ENCODE results near the gene POU1F1. TPM values are rescaled to one million over a fixed set of nuclear protein-coding genes. Genes with fewer than 3 reads are reported as not detected.

POU1F1 gene
- total and polyA plus RNA-seq, 2 donors (not counting 1 experiment from before 2014, with no cell fraction given) = not detected

DNA sequence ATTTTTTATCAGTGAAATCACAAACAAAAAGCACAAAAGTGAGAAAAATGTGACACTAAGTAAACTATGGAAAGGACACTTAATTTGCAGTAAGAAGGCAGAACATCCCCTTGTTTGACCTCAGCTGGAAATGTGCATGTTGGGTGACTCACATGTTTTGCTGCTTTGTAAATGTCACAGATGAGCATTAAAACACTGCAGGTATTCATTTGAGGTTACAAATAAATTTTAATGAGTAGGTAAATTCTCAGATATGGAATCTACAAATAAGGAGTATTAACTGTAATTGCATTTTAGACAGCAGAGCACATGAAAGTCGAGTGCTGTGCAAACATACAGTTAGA lies 29.0 kb downstream of the POU1F1 start:
- Histone ChIP-seq H3K4me1 (ENCODE audit: control insufficient read depth, extremely low read depth, insufficient read depth, low read length) (no peaks in the 10 kb centered on the region), H3K9me3 (ENCODE audit: control insufficient read depth, insufficient read depth, low read depth, low read length) (no peaks in the 10 kb centered on the region)
- TF ChIP-seq, protein P1, sequence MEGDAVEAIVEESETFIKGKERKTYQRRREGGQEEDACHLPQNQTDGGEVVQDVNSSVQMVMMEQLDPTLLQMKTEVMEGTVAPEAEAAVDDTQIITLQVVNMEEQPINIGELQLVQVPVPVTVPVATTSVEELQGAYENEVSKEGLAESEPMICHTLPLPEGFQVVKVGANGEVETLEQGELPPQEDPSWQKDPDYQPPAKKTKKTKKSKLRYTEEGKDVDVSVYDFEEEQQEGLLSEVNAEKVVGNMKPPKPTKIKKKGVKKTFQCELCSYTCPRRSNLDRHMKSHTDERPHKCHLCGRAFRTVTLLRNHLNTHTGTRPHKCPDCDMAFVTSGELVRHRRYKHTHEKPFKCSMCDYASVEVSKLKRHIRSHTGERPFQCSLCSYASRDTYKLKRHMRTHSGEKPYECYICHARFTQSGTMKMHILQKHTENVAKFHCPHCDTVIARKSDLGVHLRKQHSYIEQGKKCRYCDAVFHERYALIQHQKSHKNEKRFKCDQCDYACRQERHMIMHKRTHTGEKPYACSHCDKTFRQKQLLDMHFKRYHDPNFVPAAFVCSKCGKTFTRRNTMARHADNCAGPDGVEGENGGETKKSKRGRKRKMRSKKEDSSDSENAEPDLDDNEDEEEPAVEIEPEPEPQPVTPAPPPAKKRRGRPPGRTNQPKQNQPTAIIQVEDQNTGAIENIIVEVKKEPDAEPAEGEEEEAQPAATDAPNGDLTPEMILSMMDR (conservative IDR thresholded peaks at IDR 0.05 in 1 of 2, IDR thresholded peaks at IDR 0.05 in 1 of 2; ENCODE audit: low read depth in 1 of 2, low read length in 2 of 2) = no peak
- no peak for TF ChIP-seq EZH2 (IDR thresholded peaks at IDR 0.05; ENCODE audit: low read length, missing control alignments)

DNA sequence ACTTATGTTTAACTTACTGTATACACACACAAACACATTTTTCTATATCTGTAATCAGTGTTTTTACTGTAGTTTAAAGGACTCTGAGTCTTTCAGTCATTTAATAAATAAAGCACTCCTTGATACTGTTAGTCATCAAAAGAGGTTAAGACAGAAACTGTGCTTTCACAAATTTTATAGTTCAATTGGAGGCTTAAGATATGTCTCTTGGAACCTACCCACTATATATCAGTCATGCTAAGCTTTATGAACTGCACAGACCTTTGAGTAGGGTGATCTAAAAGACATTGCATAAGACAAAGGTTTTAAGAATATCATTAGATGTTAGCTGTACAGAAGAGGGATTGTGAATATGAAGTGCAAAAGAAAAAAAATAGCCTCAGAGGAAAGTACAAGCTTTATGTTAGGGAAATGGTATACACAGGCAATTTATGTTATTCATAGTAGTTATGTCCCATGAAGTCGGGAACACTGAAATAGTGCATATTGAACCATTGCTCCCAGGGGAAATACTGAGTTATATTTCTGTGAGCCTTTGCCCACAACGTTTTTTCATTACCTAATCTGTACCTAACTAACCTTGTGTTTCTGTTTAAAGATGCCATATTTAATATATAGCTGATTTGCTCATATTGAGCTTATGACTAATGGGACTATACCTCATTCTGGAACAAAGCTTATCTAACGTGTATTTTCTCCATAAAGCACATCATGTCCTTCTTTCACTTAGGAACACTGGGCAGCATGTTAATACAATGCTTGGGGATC lies 29.5 kb downstream of the POU1F1 start:
- no peak overlapping the region for H3K9ac ChIP-seq (ENCODE audit: insufficient read depth, low read length)
- H3K4me1 ChIP-seq (ENCODE audit: control insufficient read depth, extremely low read depth, insufficient read depth, low read length) = no peaks in the 10 kb centered on the region
- no peak for DNase-seq (ENCODE audit: low read depth in 2 of 2)
- no peaks in the 10 kb centered on the region for H3K9me3 ChIP-seq (ENCODE audit: control insufficient read depth, insufficient read depth, low read depth, low read length)
- H4K20me1 ChIP-seq (ENCODE audit: control insufficient read depth, extremely low read depth, insufficient read depth, low read length) = no peaks in the 10 kb centered on the region
- no peak overlapping the region for H3K27ac ChIP-seq (ENCODE audit: insufficient read depth, low read length)
- no peaks in the 10 kb centered on the region for H3K79me2 ChIP-seq (ENCODE audit: control insufficient read depth, insufficient read depth, low read length)
- H3K36me3 ChIP-seq (ENCODE audit: control insufficient read depth, insufficient read depth, low read length) = no peaks in the 10 kb centered on the region
- TF ChIP-seq, protein P1 (conservative IDR thresholded peaks at IDR 0.05 in 1 of 2, IDR thresholded peaks at IDR 0.05 in 1 of 2; ENCODE audit: low read depth in 1 of 2, low read length in 2 of 2) = no peak
- no peak for TF ChIP-seq EZH2 (IDR thresholded peaks at IDR 0.05; ENCODE audit: low read length, missing control alignments)
- H3K4me3 ChIP-seq (replicated peaks in 1 of 4; ENCODE audit: control extremely low read depth in 1 of 4, insufficient read depth in 1 of 4, low read depth in 3 of 4, low read length in 4 of 4) = no peak overlapping the region
- no peaks in the 10 kb centered on the region for H3K27me3 ChIP-seq (ENCODE audit: control insufficient read depth, insufficient read depth, low read length)
- H3K4me2 ChIP-seq (ENCODE audit: extremely low read depth, insufficient read depth, low read length) = no peak overlapping the region
- H2AFZ ChIP-seq (ENCODE audit: low read length) = no peak overlapping the region

More for the DNA sequence above, 29.0 kb downstream of the POU1F1 start:
- Histone ChIP-seq H3K27ac (ENCODE audit: insufficient read depth, low read length) (no peak overlapping the region), H2AFZ (ENCODE audit: low read length) (no peak overlapping the region), H3K36me3 (ENCODE audit: control insufficient read depth, insufficient read depth, low read length) (no peaks in the 10 kb centered on the region), H3K4me2 (ENCODE audit: extremely low read depth, insufficient read depth, low read length) (no peak overlapping the region), H4K20me1 (ENCODE audit: control insufficient read depth, extremely low read depth, insufficient read depth, low read length) (no peaks in the 10 kb centered on the region), H3K9ac (ENCODE audit: insufficient read depth, low read length) (no peak overlapping the region), H3K27me3 (ENCODE audit: control insufficient read depth, insufficient read depth, low read length) (no peaks in the 10 kb centered on the region), H3K79me2 (ENCODE audit: control insufficient read depth, insufficient read depth, low read length) (no peaks in the 10 kb centered on the region), H3K4me3 (replicated peaks in 1 of 4; ENCODE audit: control extremely low read depth in 1 of 4, insufficient read depth in 1 of 4, low read depth in 3 of 4, low read length in 4 of 4) (no peak overlapping the region)
- DNase-seq (ENCODE audit: low read depth in 2 of 2) = no peak

DNA sequence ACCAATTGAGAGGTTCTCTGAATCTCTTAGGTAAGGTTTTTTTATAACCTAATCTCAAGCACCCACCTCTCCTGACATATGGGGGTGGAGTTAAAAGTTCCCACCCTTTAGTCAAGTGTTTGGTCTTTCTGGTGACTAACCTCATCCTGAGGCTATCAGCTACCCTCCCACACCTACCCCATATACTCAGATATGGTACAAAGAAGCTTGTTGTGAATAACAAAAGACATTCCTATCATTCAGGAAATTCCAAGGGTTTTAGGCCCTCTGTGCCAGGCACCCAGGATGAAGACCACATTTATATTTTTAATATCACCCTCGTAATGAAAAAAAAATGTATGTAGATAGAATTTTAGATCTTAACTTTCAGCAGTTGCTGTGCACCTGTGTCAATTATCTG lies 40.3 kb downstream of the POU1F1 start:
- Histone ChIP-seq H3K36me3 (ENCODE audit: control insufficient read depth, insufficient read depth, low read length) (no peaks in the 10 kb centered on the region), H3K79me2 (ENCODE audit: control insufficient read depth, insufficient read depth, low read length) (peaks cover 5% of the 10 kb centered on the region), H3K27me3 (ENCODE audit: control insufficient read depth, insufficient read depth, low read length) (no peaks in the 10 kb centered on the region), H2AFZ (ENCODE audit: low read length) (no peak overlapping the region), H3K4me3 (replicated peaks in 1 of 4; ENCODE audit: control extremely low read depth in 1 of 4, insufficient read depth in 1 of 4, low read depth in 3 of 4, low read length in 4 of 4) (no peak overlapping the region), H3K27ac (ENCODE audit: insufficient read depth, low read length) (no peak overlapping the region), H3K9ac (ENCODE audit: insufficient read depth, low read length) (no peak overlapping the region), H3K4me2 (ENCODE audit: extremely low read depth, insufficient read depth, low read length) (no peak overlapping the region), H3K4me1 (ENCODE audit: control insufficient read depth, extremely low read depth, insufficient read depth, low read length) (no peaks in the 10 kb centered on the region), H4K20me1 (ENCODE audit: control insufficient read depth, extremely low read depth, insufficient read depth, low read length) (no peaks in the 10 kb centered on the region), H3K9me3 (ENCODE audit: control insufficient read depth, insufficient read depth, low read depth, low read length) (no peaks in the 10 kb centered on the region)
- DNase-seq (ENCODE audit: low read depth in 2 of 2) = peak in 1 of 2 donors; percentile 11
- no peak for TF ChIP-seq EZH2 (IDR thresholded peaks at IDR 0.05; ENCODE audit: low read length, missing control alignments)
- TF ChIP-seq, protein P1 (conservative IDR thresholded peaks at IDR 0.05 in 1 of 2, IDR thresholded peaks at IDR 0.05 in 1 of 2; ENCODE audit: low read depth in 1 of 2, low read length in 2 of 2) = no peak

All from fibroblast of lung (primary cell).